ENCODE measurements around the gene CORO7.

DNA sequence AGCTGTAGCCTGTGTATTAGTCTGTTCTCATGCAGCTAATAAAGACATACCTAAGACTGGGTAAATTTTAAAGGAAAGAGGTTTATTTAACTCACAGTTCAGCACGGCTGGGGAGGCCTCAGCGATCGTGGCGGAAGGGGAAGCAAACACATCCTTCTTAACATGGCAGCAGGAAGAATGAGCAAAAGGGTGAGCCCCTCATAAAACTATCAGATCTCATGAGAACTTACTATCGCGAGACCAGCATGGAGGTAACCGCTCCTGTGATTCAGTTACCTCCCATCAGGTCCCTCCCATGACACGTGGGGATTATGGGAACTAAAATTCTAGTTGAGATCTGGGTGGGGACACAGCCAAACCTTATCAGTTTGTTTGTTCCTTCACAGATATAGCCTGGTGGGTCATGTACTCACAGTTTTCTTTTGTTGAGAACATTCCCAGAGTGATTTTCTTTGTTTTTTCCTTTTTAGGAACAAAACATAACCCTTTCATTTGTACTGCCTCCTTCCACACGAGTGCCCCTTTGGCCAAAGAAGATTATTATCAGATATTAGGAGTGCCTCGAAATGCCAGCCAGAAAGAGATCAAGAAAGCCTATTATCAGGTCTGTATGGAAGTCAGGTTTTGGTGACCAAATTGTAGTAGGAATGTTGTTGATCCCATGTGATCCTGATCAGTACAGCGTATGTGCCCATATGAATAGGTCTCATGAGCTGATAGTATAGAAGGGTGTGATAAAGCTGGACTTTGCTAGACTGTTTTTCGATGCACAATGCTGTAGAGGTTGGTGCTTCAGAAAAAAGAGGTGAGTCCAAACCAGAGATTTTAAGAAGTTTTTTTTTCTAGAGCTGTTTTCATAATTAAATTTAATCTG is 17.8 kb upstream of the CORO7 start:
- TF ChIP-seq EP300 (IDR thresholded peaks at IDR 0.05; ENCODE audit: low read length) (peak; percentile 29; the same call in 1 of the 2 replicates), SAFB2 (IDR thresholded peaks at IDR 0.05; ENCODE audit: borderline replicate concordance, low read depth, low read length, severe bottlenecking) (no peak), NFE2L1 (tag; IDR thresholded peaks at IDR 0.05; ENCODE audit: borderline replicate concordance, low read depth) (no peak), CCAR2 (IDR thresholded peaks at IDR 0.05; ENCODE audit: low read depth, low read length) (no peak), YY1 (IDR thresholded peaks at IDR 0.05; ENCODE audit: borderline replicate concordance in 1 of 3, control insufficient read depth in 1 of 3, extremely low read depth in 1 of 3, insufficient read depth in 3 of 3, insufficient read length in 1 of 3, insufficient replicate concordance in 2 of 3, low read depth in 1 of 3, low read length in 2 of 3) (peak in 2 of 3 experiments; percentile 24 to 78), ARID2 (IDR thresholded peaks at IDR 0.05) (no peak), IRF2 (CRISPR knock-in tag; IDR thresholded peaks at IDR 0.05) (no peak), NR3C1 (CRISPR knock-in tag; IDR thresholded peaks at IDR 0.05) (no peak)
- TF ChIP-seq, protein P1, sequence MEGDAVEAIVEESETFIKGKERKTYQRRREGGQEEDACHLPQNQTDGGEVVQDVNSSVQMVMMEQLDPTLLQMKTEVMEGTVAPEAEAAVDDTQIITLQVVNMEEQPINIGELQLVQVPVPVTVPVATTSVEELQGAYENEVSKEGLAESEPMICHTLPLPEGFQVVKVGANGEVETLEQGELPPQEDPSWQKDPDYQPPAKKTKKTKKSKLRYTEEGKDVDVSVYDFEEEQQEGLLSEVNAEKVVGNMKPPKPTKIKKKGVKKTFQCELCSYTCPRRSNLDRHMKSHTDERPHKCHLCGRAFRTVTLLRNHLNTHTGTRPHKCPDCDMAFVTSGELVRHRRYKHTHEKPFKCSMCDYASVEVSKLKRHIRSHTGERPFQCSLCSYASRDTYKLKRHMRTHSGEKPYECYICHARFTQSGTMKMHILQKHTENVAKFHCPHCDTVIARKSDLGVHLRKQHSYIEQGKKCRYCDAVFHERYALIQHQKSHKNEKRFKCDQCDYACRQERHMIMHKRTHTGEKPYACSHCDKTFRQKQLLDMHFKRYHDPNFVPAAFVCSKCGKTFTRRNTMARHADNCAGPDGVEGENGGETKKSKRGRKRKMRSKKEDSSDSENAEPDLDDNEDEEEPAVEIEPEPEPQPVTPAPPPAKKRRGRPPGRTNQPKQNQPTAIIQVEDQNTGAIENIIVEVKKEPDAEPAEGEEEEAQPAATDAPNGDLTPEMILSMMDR (IDR thresholded peaks at IDR 0.05 in 2 of 3, conservative IDR thresholded peaks at IDR 0.05 in 1 of 3; ENCODE audit: insufficient read depth in 2 of 3, low read depth in 1 of 3, low read length in 3 of 3), result no peak; a peak in 1 of 6 replicates
- TF ChIP-seq, protein P2, sequence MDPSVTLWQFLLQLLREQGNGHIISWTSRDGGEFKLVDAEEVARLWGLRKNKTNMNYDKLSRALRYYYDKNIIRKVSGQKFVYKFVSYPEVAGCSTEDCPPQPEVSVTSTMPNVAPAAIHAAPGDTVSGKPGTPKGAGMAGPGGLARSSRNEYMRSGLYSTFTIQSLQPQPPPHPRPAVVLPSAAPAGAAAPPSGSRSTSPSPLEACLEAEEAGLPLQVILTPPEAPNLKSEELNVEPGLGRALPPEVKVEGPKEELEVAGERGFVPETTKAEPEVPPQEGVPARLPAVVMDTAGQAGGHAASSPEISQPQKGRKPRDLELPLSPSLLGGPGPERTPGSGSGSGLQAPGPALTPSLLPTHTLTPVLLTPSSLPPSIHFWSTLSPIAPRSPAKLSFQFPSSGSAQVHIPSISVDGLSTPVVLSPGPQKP (CRISPR knock-in tag; IDR thresholded peaks at IDR 0.05), result no peak

All from K562 (cell line).